ENCODE measurements around the gene ITPR1.

DNA sequence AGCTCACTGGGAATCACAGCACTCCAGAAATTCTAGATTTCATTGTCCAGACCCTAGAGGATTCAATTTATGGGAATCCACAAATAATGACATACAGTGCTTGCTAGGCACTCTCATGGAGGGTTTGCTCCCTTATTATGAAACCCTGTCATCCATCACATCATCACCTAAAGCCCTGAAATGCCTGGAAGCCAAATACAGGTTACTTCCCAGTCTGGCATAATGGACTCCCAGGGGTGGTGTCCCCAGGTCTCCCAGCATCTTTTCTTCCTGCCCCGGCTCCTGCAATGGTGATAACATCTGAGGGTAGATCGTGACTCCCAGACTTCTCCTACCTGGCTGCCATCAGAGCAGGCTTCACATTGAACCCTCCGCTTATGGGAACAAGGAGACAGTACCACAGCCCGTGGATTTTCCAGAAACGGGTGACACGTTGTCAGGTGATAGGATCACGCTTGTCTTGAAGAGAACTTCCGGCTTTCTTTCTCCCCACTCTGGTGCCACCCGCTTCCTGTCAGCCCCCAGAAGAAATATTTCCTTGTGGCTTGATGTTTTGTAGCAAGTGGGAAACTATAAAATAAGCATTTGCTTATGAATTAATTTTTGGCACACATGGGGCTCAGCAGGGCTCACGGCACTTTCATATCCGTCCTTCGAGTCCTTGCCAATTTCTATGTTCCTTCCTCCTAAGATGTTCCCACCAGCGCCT is 247.4 kb downstream of the ITPR1 start:
- no peak for TF ChIP-seq EZH2 (IDR thresholded peaks at IDR 0.05; ENCODE audit: insufficient read depth, low read length)
- TF ChIP-seq, protein P1, sequence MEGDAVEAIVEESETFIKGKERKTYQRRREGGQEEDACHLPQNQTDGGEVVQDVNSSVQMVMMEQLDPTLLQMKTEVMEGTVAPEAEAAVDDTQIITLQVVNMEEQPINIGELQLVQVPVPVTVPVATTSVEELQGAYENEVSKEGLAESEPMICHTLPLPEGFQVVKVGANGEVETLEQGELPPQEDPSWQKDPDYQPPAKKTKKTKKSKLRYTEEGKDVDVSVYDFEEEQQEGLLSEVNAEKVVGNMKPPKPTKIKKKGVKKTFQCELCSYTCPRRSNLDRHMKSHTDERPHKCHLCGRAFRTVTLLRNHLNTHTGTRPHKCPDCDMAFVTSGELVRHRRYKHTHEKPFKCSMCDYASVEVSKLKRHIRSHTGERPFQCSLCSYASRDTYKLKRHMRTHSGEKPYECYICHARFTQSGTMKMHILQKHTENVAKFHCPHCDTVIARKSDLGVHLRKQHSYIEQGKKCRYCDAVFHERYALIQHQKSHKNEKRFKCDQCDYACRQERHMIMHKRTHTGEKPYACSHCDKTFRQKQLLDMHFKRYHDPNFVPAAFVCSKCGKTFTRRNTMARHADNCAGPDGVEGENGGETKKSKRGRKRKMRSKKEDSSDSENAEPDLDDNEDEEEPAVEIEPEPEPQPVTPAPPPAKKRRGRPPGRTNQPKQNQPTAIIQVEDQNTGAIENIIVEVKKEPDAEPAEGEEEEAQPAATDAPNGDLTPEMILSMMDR (IDR thresholded peaks at IDR 0.05; ENCODE audit: insufficient read depth, low read depth, low read length) = no peak
